GM23338 (cell line): ENCODE results near the gene SPATA13. TPM values are rescaled to one million over a fixed set of nuclear protein-coding genes. Genes with fewer than 3 reads are reported as not detected.

Experiments used
- ATAC-seq: fragments of 200-7000 bp; cut with Tn5 transposase; 3 replicates; pipeline ENCODE4 v1.9.1; 2020
- DNase-seq: peaks from one replicate; pipeline ENCODE4 v3.0.0-alpha.2; 2015; ENCODE audit warnings: low spot score
- H2AFZ ChIP-seq: fragments of 200-600 bp; sonication (generic); 2 replicates; pipeline ENCODE4 v1.8.0; 2016; ENCODE audit warnings: antibody characterized with exemption, mild to moderate bottlenecking, moderate library complexity
- H3F3A ChIP-seq: fragments of 200-600 bp; sonication (generic); replicated peaks from 2 replicates; pipeline ENCODE4 v1.8.0; 2017; ENCODE audit warnings: antibody characterized with exemption, mixed run types, low read depth
- H3K27ac ChIP-seq: fragments of 200-600 bp; sonication (generic); 2 replicates; pipeline ENCODE4 v1.6.1; 2016; ENCODE audit warnings: low read depth
- H3K27me3 ChIP-seq: fragments of 200-600 bp; sonication (generic); 2 replicates; pipeline ENCODE4 v1.8.0; 2016; ENCODE audit warnings: mild to moderate bottlenecking, mixed run types, moderate library complexity; ENCODE audit not compliant: insufficient read depth
- H3K36me3 ChIP-seq: fragments of 200-600 bp; sonication (generic); 2 replicates; pipeline ENCODE4 v1.8.0; 2016; ENCODE audit warnings: mild to moderate bottlenecking; ENCODE audit not compliant: insufficient read depth
- H3K4me1 ChIP-seq: fragments of 200-600 bp; sonication (generic); 2 replicates; pipeline ENCODE4 v1.8.0; 2016; ENCODE audit warnings: mild to moderate bottlenecking, moderate library complexity; ENCODE audit not compliant: insufficient read depth
- H3K4me2 ChIP-seq: fragments of 200-600 bp; sonication (generic); 2 replicates; pipeline ENCODE4 v1.7.1; 2017; ENCODE audit warnings: mixed run types
- H3K4me3 ChIP-seq: fragments of 200-600 bp; sonication (generic); 2 replicates; pipeline ENCODE4 v1.6.1; 2016; ENCODE audit warnings: mixed run types
- H3K79me2 ChIP-seq: fragments of 200-600 bp; sonication (generic); replicated peaks from 2 replicates; pipeline ENCODE4 v1.8.0; 2017; ENCODE audit warnings: mild to moderate bottlenecking; ENCODE audit not compliant: insufficient read depth
- H3K9me2 ChIP-seq: fragments of 200-600 bp; sonication (generic); 2 replicates; pipeline ENCODE4 v1.8.0; 2017; ENCODE audit not compliant: insufficient read depth
- H4K20me1 ChIP-seq: fragments of 200-600 bp; sonication (generic); replicated peaks from 2 replicates; pipeline ENCODE4 v1.8.0; 2017; ENCODE audit warnings: mild to moderate bottlenecking; ENCODE audit not compliant: insufficient read depth
- H3K27ac Mint-ChIP-seq: 2 replicates; pipeline ENCODE4 v1.8.0; 2020; ENCODE audit warnings: inconsistent platforms, mild to moderate bottlenecking, moderate library complexity, mixed read lengths
- H3K27me3 Mint-ChIP-seq: 3 replicates; pipeline ENCODE4 v1.8.0; 2022; ENCODE audit warnings: low read depth, mild to moderate bottlenecking, moderate library complexity, mixed read lengths, inconsistent platforms; ENCODE audit not compliant: insufficient read depth, poor library complexity
- H3K36me3 Mint-ChIP-seq: 3 replicates; pipeline ENCODE4 v1.8.0; 2021; ENCODE audit warnings: low read depth, mild to moderate bottlenecking, inconsistent platforms, moderate library complexity, mixed read lengths
- H3K4me1 Mint-ChIP-seq: 3 replicates; pipeline ENCODE4 v1.8.0; 2020; ENCODE audit warnings: mild to moderate bottlenecking, inconsistent platforms, mixed read lengths
- H3K4me3 Mint-ChIP-seq: 3 replicates; pipeline ENCODE4 v1.8.0; 2021; ENCODE audit warnings: moderate library complexity, mild to moderate bottlenecking, inconsistent platforms, mixed read lengths
- H3K9me3 Mint-ChIP-seq: 3 replicates; pipeline ENCODE4 v1.8.0; 2020; ENCODE audit warnings: moderate library complexity, mild to moderate bottlenecking, inconsistent platforms, mixed read lengths
- CREB1 ChIP-seq: fragments of 250-450 bp; sonication (Bioruptor Pico); IDR thresholded peaks from 2 replicates; pipeline ENCODE4 v1.5.0; 2020; ENCODE audit warnings: low read depth, mild to moderate bottlenecking, moderate library complexity
- ETS1 ChIP-seq: IDR thresholded peaks from 2 replicates; pipeline ENCODE4 v1.6.1; 2016; ENCODE audit warnings: antibody characterized with exemption
- EZH2 ChIP-seq: fragments of 200-600 bp; sonication (generic); IDR thresholded peaks from one replicate; pipeline ENCODE4 v1.8.0; 2017; ENCODE audit warnings: antibody characterized with exemption, mild to moderate bottlenecking, low read depth; ENCODE audit not compliant: unreplicated experiment
- EZH2phosphoT487 ChIP-seq: fragments of 200-600 bp; sonication (generic); IDR thresholded peaks from one replicate; pipeline ENCODE4 v1.8.1; 2018; ENCODE audit warnings: antibody characterized with exemption; ENCODE audit not compliant: unreplicated experiment
- JUNB ChIP-seq: IDR thresholded peaks from one replicate; pipeline ENCODE4 v1.6.1; 2016; ENCODE audit warnings: antibody characterized with exemption; ENCODE audit not compliant: unreplicated experiment
- NANOG ChIP-seq: IDR thresholded peaks from 2 replicates; pipeline ENCODE4 v1.6.1; 2016; ENCODE audit warnings: antibody characterized with exemption, borderline replicate concordance
- POLR2AphosphoS5 ChIP-seq: IDR thresholded peaks from 2 replicates; pipeline ENCODE4 v1.6.1; 2016; ENCODE audit warnings: antibody characterized with exemption, low read depth
- REST ChIP-seq: IDR thresholded peaks from one replicate; pipeline ENCODE4 v1.6.1; 2018; ENCODE audit warnings: antibody characterized with exemption; ENCODE audit not compliant: unreplicated experiment
- STAT1 ChIP-seq: IDR thresholded peaks from one replicate; pipeline ENCODE4 v1.6.1; 2016; ENCODE audit warnings: antibody characterized with exemption; ENCODE audit not compliant: unreplicated experiment
- ZNF114 ChIP-seq: fragments of 250-450 bp; sonication (Bioruptor Pico); IDR thresholded peaks from 2 replicates; pipeline ENCODE4 v1.5.0; 2020; ENCODE audit warnings: mild to moderate bottlenecking, moderate library complexity
- ZNF331 ChIP-seq: fragments of 250-450 bp; sonication (Bioruptor Pico); IDR thresholded peaks from 2 replicates; pipeline ENCODE4 v1.5.0; 2020; ENCODE audit warnings: low read depth, mild to moderate bottlenecking, moderate library complexity
- polyA plus RNA-seq: library from polyadenylated mRNA; unstranded; fragments of >200 nt; fragmentation: Nextera tagmentation; extraction: Ambion mirVana; gene quantifications from 2 replicates; pipeline ENCODE4 v1.2.1, GENCODE V29; 2016
- total RNA-seq: library from RNA; depleted of rRNA; stranded (reverse); fragments of >200 nt; shearing (Covaris generic); gene quantifications from 2 replicates; pipeline ENCODE4 v1.2.3, GENCODE V29; 2014
- TF ChIP-seq, protein P1 (sequence below): fragments of 250-450 bp; sonication (Bioruptor Pico); IDR thresholded peaks from 2 replicates; pipeline ENCODE4 v1.5.0; 2020; ENCODE audit warnings: mild to moderate bottlenecking, moderate library complexity
- TF ChIP-seq, protein P2 (sequence below), 2 experiments: fragments of 200-600 bp in 1 of 2; sonication (generic) in 1 of 2; conservative IDR thresholded peaks; 2 replicates each; pipeline versions ENCODE4 v1.5.1 to v1.6.1; 2016 to 2017; ENCODE audit warnings: antibody characterized with exemption in 2 of 2, low read depth in 2 of 2, mild to moderate bottlenecking in 2 of 2, moderate library complexity in 1 of 2

The SPATA13 gene
- total and polyA plus RNA-seq, 2 experiments from 2014 or later: 11.9 to 45.7 TPM

DNA sequence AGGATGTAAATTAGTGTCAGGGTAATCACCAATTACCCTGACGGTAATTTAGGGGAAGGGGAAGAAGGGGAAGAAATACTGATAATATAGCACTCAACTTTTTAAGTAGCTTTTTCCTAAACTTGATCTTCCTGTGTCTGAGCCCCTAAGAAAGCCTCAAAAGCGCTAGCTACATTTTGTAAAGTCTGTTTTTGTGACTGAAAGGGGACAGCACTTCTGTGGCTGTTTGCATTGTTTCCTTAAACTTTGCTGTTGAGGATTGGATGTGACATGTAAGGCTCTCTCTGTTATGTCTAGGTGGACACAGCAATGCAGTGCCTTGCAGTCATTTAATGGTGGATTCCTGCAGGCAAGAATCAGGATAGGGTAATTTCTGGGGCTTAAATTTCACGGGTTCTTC, 42.8 kb downstream of the SPATA13 start:
- Histone ChIP-seq H3K4me2 (no peak overlapping the region), H3K27ac (no peak overlapping the region), H3K27me3 (no peaks in the 10 kb centered on the region), H3K9me2 (no peaks in the 10 kb centered on the region), H3F3A (no peaks in the 10 kb centered on the region), H3K4me1 (peaks cover 18% of the 10 kb centered on the region; the same call in 1 of the 2 replicates), H4K20me1 (peaks cover 9% of the 10 kb centered on the region), H3K79me2 (peaks cover 85% of the 10 kb centered on the region), H3K4me3 (no peak overlapping the region), H3K36me3 (no peaks in the 10 kb centered on the region), H2AFZ (no peak overlapping the region)
- no peaks in the 10 kb centered on the region for H3K27me3 Mint-ChIP-seq
- ATAC-seq: no peak
- H3K4me1 Mint-ChIP-seq: peaks cover 22% of the 10 kb centered on the region
- no peaks in the 10 kb centered on the region; the same call in 2 of the 3 replicates for H3K36me3 Mint-ChIP-seq
- no peaks in the 10 kb centered on the region for H3K9me3 Mint-ChIP-seq
- no peak overlapping the region for H3K4me3 Mint-ChIP-seq
- no peak overlapping the region for H3K27ac Mint-ChIP-seq
- TF ChIP-seq CREB1 (CRISPR knock-in tag): no peak
- no peak for TF ChIP-seq EZH2phosphoT487
- TF ChIP-seq, protein P1, sequence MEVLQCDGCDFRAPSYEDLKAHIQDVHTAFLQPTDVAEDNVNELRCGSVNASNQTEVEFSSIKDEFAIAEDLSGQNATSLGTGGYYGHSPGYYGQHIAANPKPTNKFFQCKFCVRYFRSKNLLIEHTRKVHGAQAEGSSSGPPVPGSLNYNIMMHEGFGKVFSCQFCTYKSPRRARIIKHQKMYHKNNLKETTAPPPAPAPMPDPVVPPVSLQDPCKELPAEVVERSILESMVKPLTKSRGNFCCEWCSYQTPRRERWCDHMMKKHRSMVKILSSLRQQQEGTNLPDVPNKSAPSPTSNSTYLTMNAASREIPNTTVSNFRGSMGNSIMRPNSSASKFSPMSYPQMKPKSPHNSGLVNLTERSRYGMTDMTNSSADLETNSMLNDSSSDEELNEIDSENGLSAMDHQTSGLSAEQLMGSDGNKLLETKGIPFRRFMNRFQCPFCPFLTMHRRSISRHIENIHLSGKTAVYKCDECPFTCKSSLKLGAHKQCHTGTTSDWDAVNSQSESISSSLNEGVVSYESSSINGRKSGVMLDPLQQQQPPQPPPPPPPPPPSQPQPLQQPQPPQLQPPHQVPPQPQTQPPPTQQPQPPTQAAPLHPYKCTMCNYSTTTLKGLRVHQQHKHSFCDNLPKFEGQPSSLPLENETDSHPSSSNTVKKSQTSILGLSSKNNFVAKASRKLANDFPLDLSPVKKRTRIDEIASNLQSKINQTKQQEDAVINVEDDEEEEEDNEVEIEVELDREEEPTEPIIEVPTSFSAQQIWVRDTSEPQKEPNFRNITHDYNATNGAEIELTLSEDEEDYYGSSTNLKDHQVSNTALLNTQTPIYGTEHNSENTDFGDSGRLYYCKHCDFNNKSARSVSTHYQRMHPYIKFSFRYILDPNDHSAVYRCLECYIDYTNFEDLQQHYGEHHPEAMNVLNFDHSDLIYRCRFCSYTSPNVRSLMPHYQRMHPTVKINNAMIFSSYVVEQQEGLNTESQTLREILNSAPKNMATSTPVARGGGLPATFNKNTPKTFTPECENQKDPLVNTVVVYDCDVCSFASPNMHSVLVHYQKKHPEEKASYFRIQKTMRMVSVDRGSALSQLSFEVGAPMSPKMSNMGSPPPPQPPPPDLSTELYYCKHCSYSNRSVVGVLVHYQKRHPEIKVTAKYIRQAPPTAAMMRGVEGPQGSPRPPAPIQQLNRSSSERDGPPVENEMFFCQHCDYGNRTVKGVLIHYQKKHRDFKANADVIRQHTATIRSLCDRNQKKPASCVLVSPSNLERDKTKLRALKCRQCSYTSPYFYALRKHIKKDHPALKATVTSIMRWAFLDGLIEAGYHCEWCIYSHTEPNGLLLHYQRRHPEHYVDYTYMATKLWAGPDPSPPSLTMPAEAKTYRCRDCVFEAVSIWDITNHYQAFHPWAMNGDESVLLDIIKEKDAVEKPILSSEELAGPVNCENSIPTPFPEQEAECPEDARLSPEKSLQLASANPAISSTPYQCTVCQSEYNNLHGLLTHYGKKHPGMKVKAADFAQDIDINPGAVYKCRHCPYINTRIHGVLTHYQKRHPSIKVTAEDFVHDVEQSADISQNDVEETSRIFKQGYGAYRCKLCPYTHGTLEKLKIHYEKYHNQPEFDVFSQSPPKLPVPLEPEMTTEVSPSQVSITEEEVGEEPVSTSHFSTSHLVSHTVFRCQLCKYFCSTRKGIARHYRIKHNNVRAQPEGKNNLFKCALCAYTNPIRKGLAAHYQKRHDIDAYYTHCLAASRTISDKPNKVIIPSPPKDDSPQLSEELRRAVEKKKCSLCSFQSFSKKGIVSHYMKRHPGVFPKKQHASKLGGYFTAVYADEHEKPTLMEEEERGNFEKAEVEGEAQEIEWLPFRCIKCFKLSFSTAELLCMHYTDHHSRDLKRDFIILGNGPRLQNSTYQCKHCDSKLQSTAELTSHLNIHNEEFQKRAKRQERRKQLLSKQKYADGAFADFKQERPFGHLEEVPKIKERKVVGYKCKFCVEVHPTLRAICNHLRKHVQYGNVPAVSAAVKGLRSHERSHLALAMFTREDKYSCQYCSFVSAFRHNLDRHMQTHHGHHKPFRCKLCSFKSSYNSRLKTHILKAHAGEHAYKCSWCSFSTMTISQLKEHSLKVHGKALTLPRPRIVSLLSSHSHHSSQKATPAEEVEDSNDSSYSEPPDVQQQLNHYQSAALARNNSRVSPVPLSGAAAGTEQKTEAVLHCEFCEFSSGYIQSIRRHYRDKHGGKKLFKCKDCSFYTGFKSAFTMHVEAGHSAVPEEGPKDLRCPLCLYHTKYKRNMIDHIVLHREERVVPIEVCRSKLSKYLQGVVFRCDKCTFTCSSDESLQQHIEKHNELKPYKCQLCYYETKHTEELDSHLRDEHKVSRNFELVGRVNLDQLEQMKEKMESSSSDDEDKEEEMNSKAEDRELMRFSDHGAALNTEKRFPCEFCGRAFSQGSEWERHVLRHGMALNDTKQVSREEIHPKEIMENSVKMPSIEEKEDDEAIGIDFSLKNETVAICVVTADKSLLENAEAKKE (CRISPR knock-in tag): no peak
- TF ChIP-seq, protein P2, sequence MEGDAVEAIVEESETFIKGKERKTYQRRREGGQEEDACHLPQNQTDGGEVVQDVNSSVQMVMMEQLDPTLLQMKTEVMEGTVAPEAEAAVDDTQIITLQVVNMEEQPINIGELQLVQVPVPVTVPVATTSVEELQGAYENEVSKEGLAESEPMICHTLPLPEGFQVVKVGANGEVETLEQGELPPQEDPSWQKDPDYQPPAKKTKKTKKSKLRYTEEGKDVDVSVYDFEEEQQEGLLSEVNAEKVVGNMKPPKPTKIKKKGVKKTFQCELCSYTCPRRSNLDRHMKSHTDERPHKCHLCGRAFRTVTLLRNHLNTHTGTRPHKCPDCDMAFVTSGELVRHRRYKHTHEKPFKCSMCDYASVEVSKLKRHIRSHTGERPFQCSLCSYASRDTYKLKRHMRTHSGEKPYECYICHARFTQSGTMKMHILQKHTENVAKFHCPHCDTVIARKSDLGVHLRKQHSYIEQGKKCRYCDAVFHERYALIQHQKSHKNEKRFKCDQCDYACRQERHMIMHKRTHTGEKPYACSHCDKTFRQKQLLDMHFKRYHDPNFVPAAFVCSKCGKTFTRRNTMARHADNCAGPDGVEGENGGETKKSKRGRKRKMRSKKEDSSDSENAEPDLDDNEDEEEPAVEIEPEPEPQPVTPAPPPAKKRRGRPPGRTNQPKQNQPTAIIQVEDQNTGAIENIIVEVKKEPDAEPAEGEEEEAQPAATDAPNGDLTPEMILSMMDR (conservative IDR thresholded peaks at IDR 0.05; ENCODE audit: low read depth in 2 of 2): no peak
- no peak for TF ChIP-seq JUNB
- no peak for TF ChIP-seq POLR2AphosphoS5
- TF ChIP-seq ZNF331 (CRISPR knock-in tag): no peak
- TF ChIP-seq NANOG: no peak
- TF ChIP-seq STAT1: no peak
- TF ChIP-seq REST: no peak
- no peak for TF ChIP-seq EZH2
- TF ChIP-seq ZNF114: no peak
- TF ChIP-seq ETS1: no peak
- no peak for DNase-seq
